Panc1 (cell line): ENCODE data around the gene N4BP3. TPM values are rescaled to one million over a fixed set of nuclear protein-coding genes. Genes with fewer than 3 reads are reported as not detected.

Experiments used
- ATAC-seq: fragments of 200-7000 bp; cut with Tn5 transposase; 2 replicates; pipeline ENCODE4 v1.9.1; 2020; ENCODE audit warnings: mild to moderate bottlenecking, moderate library complexity
- BruUV-seq: library from RNA; stranded (reverse); fragments of 400-500 nt; replicated peaks from 2 replicates; lab custom pipeline; 2021; lab: Mats Ljungman, UMichigan
- CTCF ChIA-PET: fragments of 300-600 bp; sonication (Branson Sonifier 250); formaldehyde crosslinking; loops from one replicate; lab custom pipeline; 2022; ENCODE audit warnings: antibody characterized with exemption; lab: Charles Lee
- POLR2A ChIA-PET: fragments of 300-600 bp; sonication (Branson Sonifier 250); formaldehyde crosslinking; loops from one replicate; lab custom pipeline; 2022; ENCODE audit warnings: antibody characterized with exemption; lab: Charles Lee
- DNase-seq: peaks from one replicate; pipeline ENCODE4 v3.0.0-alpha.2; 2010; ENCODE audit warnings: low read depth, low spot score
- H3K27ac ChIP-seq: 2 replicates; pipeline ENCODE4 v1.5.1; 2011; ENCODE audit warnings: mild to moderate bottlenecking, low read length, inconsistent platforms
- H3K27me3 ChIP-seq: fragments of 200-500 bp; sonication (Bioruptor generic); 2 replicates; pipeline ENCODE4 v1.6.0; 2014; ENCODE audit warnings: low read length, inconsistent platforms; ENCODE audit not compliant: control insufficient read depth, insufficient read depth
- H3K36me3 ChIP-seq: fragments of 200-500 bp; sonication (Bioruptor generic); 2 replicates; pipeline ENCODE4 v1.5.1; 2014; ENCODE audit warnings: inconsistent platforms, mild to moderate bottlenecking, low read length, moderate library complexity; ENCODE audit not compliant: control insufficient read depth, insufficient read depth
- H3K4me1 ChIP-seq: 2 replicates; pipeline ENCODE4 v1.5.1; 2011; ENCODE audit warnings: inconsistent platforms, mild to moderate bottlenecking, low read length, moderate library complexity; ENCODE audit not compliant: control insufficient read depth, insufficient read depth
- H3K4me3 ChIP-seq, 2 experiments: 2 replicates each; pipeline ENCODE4 v1.5.1; 2011 to 2012; ENCODE audit warnings: low read depth in 2 of 2, low read length in 2 of 2, mild to moderate bottlenecking in 2 of 2, inconsistent platforms in 1 of 2, moderate library complexity in 1 of 2
- H3K9me3 ChIP-seq: fragments of 200-500 bp; sonication (Bioruptor generic); 2 replicates; pipeline ENCODE4 v1.5.1; 2014; ENCODE audit warnings: low read depth, mild to moderate bottlenecking, inconsistent platforms, low read length, moderate library complexity; ENCODE audit not compliant: control insufficient read depth, insufficient read depth
- POLR2AphosphoS5 ChIP-seq: IDR thresholded peaks from 2 replicates; pipeline ENCODE4 v1.6.1; 2012; ENCODE audit warnings: mild to moderate bottlenecking, low read depth, low read length, moderate library complexity
- REST ChIP-seq, 2 experiments: IDR thresholded peaks; 2 replicates each; pipeline ENCODE4 v1.6.1; 2011 to 2012; ENCODE audit warnings: low read depth in 2 of 2, control low read depth in 1 of 2, low read length in 1 of 2, mild to moderate bottlenecking in 1 of 2, moderate library complexity in 1 of 2; ENCODE audit not compliant: insufficient read depth in 1 of 2
- SIN3A ChIP-seq: IDR thresholded peaks from 2 replicates; pipeline ENCODE4 v1.6.1; 2012; ENCODE audit warnings: low read depth, mild to moderate bottlenecking, low read length, moderate library complexity, borderline replicate concordance; ENCODE audit not compliant: insufficient read depth
- TCF7L2 ChIP-seq: IDR thresholded peaks from 2 replicates; pipeline ENCODE4 v1.6.1; 2011; ENCODE audit warnings: mild to moderate bottlenecking, low read depth, low read length, inconsistent platforms
- in situ Hi-C: cut with HindIII; loops from 2 replicates; pipeline ENCODE4 v1.10.0; 2016; ENCODE audit warnings: low sequenced_read_pairs, low pct_unique_long_range_greater_than_20kb
- intact Hi-C: fragments of 100-400 bp; cut with micrococcal nuclease; formaldehyde crosslinking; loops from one replicate; pipeline ENCODE4 v1.10.0; 2022; ENCODE audit not compliant: unreplicated experiment
- total RNA-seq: library from RNA; stranded (reverse); gene quantifications from one replicate; pipeline ENCODE4 v1.2.1, GENCODE V29; 2021; ENCODE audit not compliant: unreplicated experiment
- TF ChIP-seq, protein P1 (sequence below): fragments of 450-650 bp; IDR thresholded peaks from 2 replicates; pipeline ENCODE4 v1.5.1; 2017; ENCODE audit warnings: mild to moderate bottlenecking

The N4BP3 gene
- total RNA-seq, 1 experiment from 2014 or later: 2.3 TPM

DNA sequence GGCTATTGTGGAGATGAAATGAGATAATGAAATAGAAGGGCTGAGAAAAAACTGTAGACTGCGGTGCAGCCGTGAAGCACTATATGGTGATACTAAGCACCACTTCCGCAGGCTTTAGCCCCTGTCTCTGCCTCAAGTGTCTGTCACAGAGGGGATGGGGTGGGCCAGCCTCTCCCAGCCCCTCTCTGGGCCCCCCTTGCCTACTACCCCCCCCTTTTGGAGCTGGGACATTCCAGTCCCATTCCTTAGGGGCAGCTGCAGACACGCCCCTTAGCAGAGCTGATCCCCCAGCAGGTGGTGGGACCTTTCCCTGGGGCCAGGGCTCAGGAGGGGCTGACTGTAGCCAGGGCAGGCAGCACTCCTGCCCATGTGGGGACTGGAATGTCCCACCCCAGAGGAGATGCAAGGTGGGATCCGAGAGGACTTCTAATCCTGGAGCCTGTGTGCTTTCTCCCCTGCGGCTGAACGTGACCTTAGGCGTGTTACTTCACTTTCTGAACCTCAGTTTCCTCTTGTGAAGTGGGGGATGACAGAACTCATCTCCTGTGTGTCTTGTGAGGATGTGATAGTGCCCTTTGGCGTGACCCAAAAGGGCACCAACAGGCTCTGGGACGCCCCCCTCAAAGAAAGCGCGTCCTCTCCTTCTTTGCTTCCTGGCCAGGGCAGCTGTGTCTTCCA lies 1.9 kb downstream of the N4BP3 start:
- POLR2A ChIA-PET: interaction anchor here (0.6 kb wide), 2 partner anchors 11 to 1392 kb away, joined by 3 to 5 read pairs; no protein-coding TSS in a partner anchor
- peaks cover 14% of the 10 kb centered on the region for H3K4me1 ChIP-seq
- no peaks in the 10 kb centered on the region; the same call in 1 of the 2 replicates for H3K27me3 ChIP-seq
- CTCF ChIA-PET: interaction anchor here (0.7 kb wide), 1 partner anchor 22 kb away, joined by 3 read pairs; no protein-coding TSS in a partner anchor
- TF ChIP-seq REST (IDR thresholded peaks at IDR 0.05; ENCODE audit: insufficient read depth in 1 of 2, low read depth in 2 of 2, low read length in 1 of 2) (no peak), POLR2AphosphoS5 (no peak), SIN3A (no peak), TCF7L2 (no peak)
- TF ChIP-seq, protein P1, sequence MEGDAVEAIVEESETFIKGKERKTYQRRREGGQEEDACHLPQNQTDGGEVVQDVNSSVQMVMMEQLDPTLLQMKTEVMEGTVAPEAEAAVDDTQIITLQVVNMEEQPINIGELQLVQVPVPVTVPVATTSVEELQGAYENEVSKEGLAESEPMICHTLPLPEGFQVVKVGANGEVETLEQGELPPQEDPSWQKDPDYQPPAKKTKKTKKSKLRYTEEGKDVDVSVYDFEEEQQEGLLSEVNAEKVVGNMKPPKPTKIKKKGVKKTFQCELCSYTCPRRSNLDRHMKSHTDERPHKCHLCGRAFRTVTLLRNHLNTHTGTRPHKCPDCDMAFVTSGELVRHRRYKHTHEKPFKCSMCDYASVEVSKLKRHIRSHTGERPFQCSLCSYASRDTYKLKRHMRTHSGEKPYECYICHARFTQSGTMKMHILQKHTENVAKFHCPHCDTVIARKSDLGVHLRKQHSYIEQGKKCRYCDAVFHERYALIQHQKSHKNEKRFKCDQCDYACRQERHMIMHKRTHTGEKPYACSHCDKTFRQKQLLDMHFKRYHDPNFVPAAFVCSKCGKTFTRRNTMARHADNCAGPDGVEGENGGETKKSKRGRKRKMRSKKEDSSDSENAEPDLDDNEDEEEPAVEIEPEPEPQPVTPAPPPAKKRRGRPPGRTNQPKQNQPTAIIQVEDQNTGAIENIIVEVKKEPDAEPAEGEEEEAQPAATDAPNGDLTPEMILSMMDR: no peak
- no peak for ATAC-seq
- DNase-seq: no peak
- no TSS peak for BruUV-seq
- H3K9me3 ChIP-seq: no peaks in the 10 kb centered on the region
- in situ Hi-C loops: no loop called here
- no peak overlapping the region for H3K27ac ChIP-seq
- no peaks in the 10 kb centered on the region for H3K36me3 ChIP-seq
- intact Hi-C loops: no loop called here
- H3K4me3 ChIP-seq: no peak overlapping the region

GRCh38 chr5:178115814-178116142 lies 2.4 kb downstream of the N4BP3 start:
- TF ChIP-seq REST (IDR thresholded peaks at IDR 0.05; ENCODE audit: insufficient read depth in 1 of 2, low read depth in 2 of 2, low read length in 1 of 2) (no peak), POLR2AphosphoS5 (no peak), SIN3A (no peak), TCF7L2 (no peak)
- TF ChIP-seq, protein P1: no peak
- in situ Hi-C loops (no loop called here), intact Hi-C loops (no loop called here)
- no peaks in the 10 kb centered on the region for H3K9me3 ChIP-seq
- CTCF ChIA-PET: interaction anchor here (0.7 kb wide), 1 partner anchor 23 kb away, joined by 3 read pairs; no protein-coding TSS in a partner anchor
- no peak overlapping the region for H3K27ac ChIP-seq
- no peak overlapping the region for H3K4me3 ChIP-seq
- POLR2A ChIA-PET: interaction anchor here (0.6 kb wide), 2 partner anchors 11 to 1391 kb away, joined by 3 to 5 read pairs; no protein-coding TSS in a partner anchor
- H3K36me3 ChIP-seq: no peaks in the 10 kb centered on the region
- no peak for DNase-seq
- ATAC-seq: no peak
- H3K4me1 ChIP-seq: peaks cover 14% of the 10 kb centered on the region
- H3K27me3 ChIP-seq: no peaks in the 10 kb centered on the region; the same call in 1 of the 2 replicates
- no TSS peak for BruUV-seq
